ENCODE measurements around the gene NUP210.
A peak's percentile ranks its signal among the peaks of the same experiment; 100 is the strongest.

The NUP210 gene

GRCh38 chr3:13375464-13375863 is 44.7 kb downstream of the NUP210 start:
- DNase-seq (ENCODE audit: low read depth in 2 of 2), result no peak

GRCh38 chr3:13373975-13374586 is 46.0 kb downstream of the NUP210 start:
- no peak for DNase-seq (ENCODE audit: low read depth in 2 of 2)

GRCh38 chr3:13372656-13373055 is 47.5 kb downstream of the NUP210 start:
- no peak for DNase-seq (ENCODE audit: low read depth in 2 of 2)

GRCh38 chr3:13372126-13372525 is 48.0 kb downstream of the NUP210 start:
- DNase-seq (ENCODE audit: low read depth in 2 of 2), result no peak

GRCh38 chr3:13371100-13372075 is 48.7 kb downstream of the NUP210 start:
- no peak for DNase-seq (ENCODE audit: low read depth in 2 of 2)

- no peak for DNase-seq (ENCODE audit: low read depth in 2 of 2)
These were observed 49.5 kb downstream of the NUP210 start for GRCh38 chr3:13370609-13371008.

- no peak for DNase-seq (ENCODE audit: low read depth in 2 of 2)
These were observed 50.1 kb downstream of the NUP210 start for GRCh38 chr3:13370055-13370454.

GRCh38 chr3:13368834-13369233 is 51.3 kb downstream of the NUP210 start:
- DNase-seq (ENCODE audit: low read depth in 2 of 2), result no peak

GRCh38 chr3:13367728-13368127 is 52.4 kb downstream of the NUP210 start:
- no peak for DNase-seq (ENCODE audit: low read depth in 2 of 2)

GRCh38 chr3:13365390-13366379 is 54.4 kb downstream of the NUP210 start:
- DNase-seq (ENCODE audit: low read depth in 2 of 2), result no peak

- DNase-seq (ENCODE audit: low read depth in 2 of 2), result no peak
These were observed 55.4 kb downstream of the NUP210 start for GRCh38 chr3:13364602-13365271.

- DNase-seq (ENCODE audit: low read depth in 2 of 2), result no peak
These were observed 57.6 kb downstream of the NUP210 start for GRCh38 chr3:13362551-13362950.

- no peak for DNase-seq (ENCODE audit: low read depth in 2 of 2)
These were observed 60.2 kb downstream of the NUP210 start for GRCh38 chr3:13359916-13360315.

GRCh38 chr3:13358643-13359042 is 61.5 kb downstream of the NUP210 start:
- no peak for DNase-seq (ENCODE audit: low read depth in 2 of 2)

- DNase-seq (ENCODE audit: low read depth in 2 of 2), result no peak
These were observed 62.1 kb downstream of the NUP210 start for GRCh38 chr3:13358051-13358450.

- no peak for DNase-seq (ENCODE audit: low read depth in 2 of 2)
These were observed 63.0 kb downstream of the NUP210 start for GRCh38 chr3:13357074-13357473.

- no peak for DNase-seq (ENCODE audit: low read depth in 2 of 2)
These were observed 66.1 kb downstream of the NUP210 start for GRCh38 chr3:13353936-13354542.

GRCh38 chr3:13353506-13353905 is 66.6 kb downstream of the NUP210 start:
- no peak for DNase-seq (ENCODE audit: low read depth in 2 of 2)

GRCh38 chr3:13352621-13353131 is 67.4 kb downstream of the NUP210 start:
- DNase-seq (ENCODE audit: low read depth in 2 of 2), result peak in 1 of 2 donors; percentile 9

- no peak for DNase-seq (ENCODE audit: low read depth in 2 of 2)
These were observed 70.3 kb downstream of the NUP210 start for GRCh38 chr3:13349823-13350222.

Measured in stimulated activated CD8-positive, alpha-beta memory T cell treated with anti-CD3 and anti-CD28 coated beads, Interleukin-2, amount 100 ng/mL, for 48 hours (primary cell).